Measurements from ENCODE around the gene CAVIN1. TPM values are rescaled to one million over a fixed set of nuclear protein-coding genes. Genes with fewer than 3 reads are reported as not detected.
A peak's percentile ranks its signal among the peaks of the same experiment; 100 is the strongest.

CAVIN1 gene
- total RNA-seq, 1 donor from 2014 or later: 269 TPM

DNA sequence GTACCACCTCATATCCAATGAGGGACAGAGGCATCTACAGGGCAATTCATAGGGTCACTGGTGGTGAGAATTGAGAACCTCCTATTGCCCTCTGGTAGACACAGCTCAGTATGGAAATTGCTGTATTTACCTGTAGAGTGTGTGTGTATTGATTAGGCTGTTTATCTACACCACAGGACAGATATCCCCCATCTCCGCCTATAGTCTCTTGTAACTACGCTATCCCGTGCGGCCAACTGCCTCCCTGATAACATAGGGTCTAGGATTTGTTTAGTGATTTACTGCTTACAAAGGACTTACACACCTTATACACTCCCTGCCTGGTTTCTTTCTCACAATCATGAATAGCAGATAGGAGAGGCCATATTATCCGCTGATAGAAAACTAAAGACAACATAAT, 33.2 kb downstream of the CAVIN1 start:
- intact Hi-C loops (cut with DNase I): no loop called here
- H3K4me3 ChIP-seq: no peak overlapping the region
- ATAC-seq (no peak), DNase-seq (peak; percentile 3)
- peaks cover 32% of the 10 kb centered on the region for H3K4me1 ChIP-seq
- peak overlapping the region; percentile 100 for H3K27ac ChIP-seq
- H3K27me3 ChIP-seq (ENCODE audit: low read depth): no peaks in the 10 kb centered on the region
- no peaks in the 10 kb centered on the region for H3K36me3 ChIP-seq
- TF ChIP-seq, protein P1, sequence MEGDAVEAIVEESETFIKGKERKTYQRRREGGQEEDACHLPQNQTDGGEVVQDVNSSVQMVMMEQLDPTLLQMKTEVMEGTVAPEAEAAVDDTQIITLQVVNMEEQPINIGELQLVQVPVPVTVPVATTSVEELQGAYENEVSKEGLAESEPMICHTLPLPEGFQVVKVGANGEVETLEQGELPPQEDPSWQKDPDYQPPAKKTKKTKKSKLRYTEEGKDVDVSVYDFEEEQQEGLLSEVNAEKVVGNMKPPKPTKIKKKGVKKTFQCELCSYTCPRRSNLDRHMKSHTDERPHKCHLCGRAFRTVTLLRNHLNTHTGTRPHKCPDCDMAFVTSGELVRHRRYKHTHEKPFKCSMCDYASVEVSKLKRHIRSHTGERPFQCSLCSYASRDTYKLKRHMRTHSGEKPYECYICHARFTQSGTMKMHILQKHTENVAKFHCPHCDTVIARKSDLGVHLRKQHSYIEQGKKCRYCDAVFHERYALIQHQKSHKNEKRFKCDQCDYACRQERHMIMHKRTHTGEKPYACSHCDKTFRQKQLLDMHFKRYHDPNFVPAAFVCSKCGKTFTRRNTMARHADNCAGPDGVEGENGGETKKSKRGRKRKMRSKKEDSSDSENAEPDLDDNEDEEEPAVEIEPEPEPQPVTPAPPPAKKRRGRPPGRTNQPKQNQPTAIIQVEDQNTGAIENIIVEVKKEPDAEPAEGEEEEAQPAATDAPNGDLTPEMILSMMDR (IDR thresholded peaks at IDR 0.05): no peak
- H3K9me3 ChIP-seq: no peaks in the 10 kb centered on the region

DNA sequence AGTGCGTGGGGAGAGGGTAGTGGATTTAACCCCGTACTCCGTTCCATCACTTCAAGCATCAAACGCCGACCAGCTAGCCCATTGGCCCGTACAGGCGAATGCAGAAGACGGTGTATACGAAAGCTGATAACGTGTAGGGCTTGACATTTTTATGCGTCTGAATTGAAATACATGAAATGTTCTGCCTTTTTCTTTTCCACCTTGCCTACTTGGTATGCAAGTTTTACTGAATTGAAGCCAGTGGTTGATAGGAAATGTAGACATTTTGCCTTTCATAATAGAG, 34.0 kb downstream of the CAVIN1 start:
- intact Hi-C loops (cut with DNase I): no loop called here
- Histone ChIP-seq H3K9me3 (no peaks in the 10 kb centered on the region), H3K27ac (peak overlapping the region; percentile 100), H3K4me3 (peak overlapping the region; percentile 51), H3K36me3 (no peaks in the 10 kb centered on the region), H3K27me3 (ENCODE audit: low read depth) (no peaks in the 10 kb centered on the region), H3K4me1 (peaks cover 40% of the 10 kb centered on the region)
- no peak for DNase-seq
- TF ChIP-seq, protein P1 (IDR thresholded peaks at IDR 0.05): no peak
- no peak for ATAC-seq

DNA sequence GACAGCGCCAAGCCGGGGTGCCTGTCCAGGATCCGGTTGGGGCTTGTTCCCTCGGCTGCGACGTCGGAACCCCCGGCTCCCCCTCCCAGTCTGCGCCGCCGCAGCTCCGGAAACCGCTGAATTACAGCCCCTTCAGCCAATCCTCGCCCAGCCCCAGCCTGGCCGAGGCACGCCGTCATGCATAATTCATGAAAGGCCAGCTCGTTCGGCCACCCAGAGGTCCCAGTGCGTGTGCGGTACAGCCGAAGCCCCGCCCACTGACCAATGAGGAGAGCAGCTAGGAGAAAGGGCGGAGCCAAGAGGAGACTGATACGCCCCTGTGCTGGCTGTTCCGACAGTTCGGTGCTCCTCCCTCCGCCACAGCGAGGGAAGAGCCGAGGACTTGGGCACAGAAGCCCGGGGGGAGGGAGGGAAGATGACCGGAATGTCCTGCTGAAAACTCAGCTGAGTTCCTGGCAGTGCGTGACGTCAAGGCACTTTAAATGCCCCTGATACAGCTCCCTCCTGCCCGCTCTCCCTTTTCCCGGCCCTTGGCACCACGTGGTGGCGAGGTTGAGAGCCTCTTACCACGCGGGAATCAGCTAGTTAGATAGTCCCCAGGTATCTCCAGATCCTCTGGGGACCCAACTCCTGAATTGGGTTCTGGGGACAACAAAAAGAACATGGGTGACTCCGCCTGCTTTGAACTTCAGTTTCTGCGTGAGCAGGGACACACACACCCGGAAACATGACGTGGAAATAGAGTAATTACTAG, 34.5 kb downstream of the CAVIN1 start, which contains the start of gene STAT3:
TSS of gene STAT3 (minus strand) at position 62 of the 754 bp plus-strand sequence. CDS start 39,926 bp downstream, outside the sequence.
- H3K4me1 ChIP-seq: peaks cover 44% of the 10 kb centered on the region
- no peaks in the 10 kb centered on the region for H3K27me3 ChIP-seq (ENCODE audit: low read depth)
- H3K9me3 ChIP-seq: no peaks in the 10 kb centered on the region
- peak within 1 kb of the TSS; percentile 93 for H3K4me3 ChIP-seq
- H3K36me3 ChIP-seq: no peaks in the 10 kb centered on the region
- peak; percentile 100 for DNase-seq
- peak within 1 kb of the TSS; percentile 100 for H3K27ac ChIP-seq
- ATAC-seq: peak; percentile 95 to 99
- intact Hi-C loops (cut with DNase I): no loop called here
- TF ChIP-seq, protein P1 (IDR thresholded peaks at IDR 0.05): no peak

DNA sequence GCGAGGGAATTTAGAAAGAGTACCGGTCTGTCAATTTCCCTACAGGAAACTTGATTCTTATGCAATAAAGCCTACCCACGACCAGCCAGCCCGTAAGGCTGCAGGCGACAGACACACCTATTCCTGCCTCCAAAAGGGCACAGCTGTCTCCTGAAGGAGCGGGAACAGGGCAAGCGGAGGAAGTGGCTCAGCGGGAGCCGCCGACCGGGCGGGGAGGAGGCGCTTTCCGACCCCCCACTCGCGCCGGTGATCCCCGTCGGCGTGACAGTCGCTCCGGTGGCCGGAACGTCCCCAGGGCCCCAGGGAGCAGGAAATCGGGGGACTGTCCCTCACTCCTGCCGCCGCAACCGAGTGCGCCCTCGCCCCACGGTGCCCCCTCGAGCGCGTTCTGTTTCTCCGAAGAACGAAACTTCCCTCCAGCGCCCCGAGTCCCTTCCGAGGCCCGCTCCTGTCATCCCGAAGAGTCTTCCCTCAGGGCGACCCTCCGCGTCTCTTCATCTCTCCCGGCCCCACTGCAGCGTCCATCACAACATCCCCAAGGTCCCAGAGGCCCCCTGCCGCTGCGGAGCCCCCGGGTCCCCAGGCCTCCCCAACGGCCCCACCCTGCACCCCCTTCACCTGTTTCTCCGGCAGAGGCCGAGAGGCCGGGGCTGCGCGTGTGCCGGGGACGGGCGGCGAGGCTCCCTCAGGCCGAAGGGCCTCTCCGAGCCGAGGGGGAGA, 35.2 kb downstream of the CAVIN1 start:
- Histone ChIP-seq H3K27me3 (ENCODE audit: low read depth) (no peaks in the 10 kb centered on the region), H3K36me3 (no peaks in the 10 kb centered on the region), H3K4me1 (peaks cover 47% of the 10 kb centered on the region), H3K27ac (peak overlapping the region; percentile 100), H3K9me3 (no peaks in the 10 kb centered on the region), H3K4me3 (peak overlapping the region; percentile 93)
- ATAC-seq: peak; percentile 54 to 70
- peak; percentile 73 for DNase-seq
- TF ChIP-seq, protein P1 (IDR thresholded peaks at IDR 0.05): no peak
- intact Hi-C loops (cut with DNase I): no loop called here

DNA sequence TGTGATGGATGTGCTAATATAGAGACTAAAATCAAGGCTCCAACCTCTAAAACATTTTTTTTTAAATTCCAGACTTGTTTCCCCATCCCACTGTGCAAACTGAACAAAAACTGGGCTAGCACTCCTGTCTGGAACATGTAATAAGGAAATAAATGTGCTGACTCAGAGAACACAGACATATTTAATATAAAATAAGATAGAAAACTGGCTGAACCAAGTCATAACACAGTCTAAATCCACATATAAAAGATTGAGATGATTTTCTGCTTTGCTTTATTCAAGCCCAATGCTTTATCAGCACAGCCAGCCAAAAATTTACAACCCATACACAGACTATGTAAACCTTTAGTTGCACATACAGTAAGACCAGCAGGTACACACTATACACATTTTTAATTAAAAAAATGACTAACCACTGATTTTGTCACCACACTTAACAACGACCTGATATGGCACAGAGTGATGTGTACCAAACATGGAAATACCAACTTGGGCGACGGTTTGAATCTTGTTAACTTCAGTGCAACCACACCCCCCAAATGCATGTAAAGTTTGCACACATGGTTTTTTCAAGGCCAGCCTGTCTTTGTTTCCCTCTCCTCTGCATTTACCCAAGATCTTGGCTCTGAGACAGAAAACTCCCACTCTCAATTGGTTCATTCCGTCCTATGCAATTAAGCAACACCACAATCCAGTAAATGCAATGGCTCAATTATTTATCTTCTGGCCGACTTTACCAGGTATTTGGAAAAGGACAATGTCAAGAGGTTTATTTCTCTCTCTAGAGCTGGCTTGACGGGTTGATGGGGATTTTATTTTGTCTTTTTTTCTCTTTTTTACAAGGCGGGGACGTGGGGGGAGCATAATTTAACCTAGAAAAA, 36.0 kb downstream of the CAVIN1 start:
- Histone ChIP-seq H3K4me3 (peak overlapping the region; percentile 93), H3K9me3 (no peaks in the 10 kb centered on the region), H3K4me1 (peaks cover 55% of the 10 kb centered on the region), H3K27ac (peak overlapping the region; percentile 100), H3K36me3 (no peaks in the 10 kb centered on the region), H3K27me3 (ENCODE audit: low read depth) (no peaks in the 10 kb centered on the region)
- DNase-seq (no peak), ATAC-seq (peak in 1 of 2 donors; percentile 25)
- TF ChIP-seq, protein P1 (IDR thresholded peaks at IDR 0.05): no peak
- intact Hi-C loops (cut with DNase I): no loop called here
